Measurements from ENCODE around the gene SPIRE1.

Gene SPIRE1

GRCh38 chr18:12477606-12478005 is 180.3 kb downstream of the SPIRE1 start:
- Histone ChIP-seq H2AFZ (ENCODE audit: low read depth, low read length) (no peak overlapping the region), H3K36me3 (ENCODE audit: insufficient read depth, low read length) (peaks cover 36% of the 10 kb centered on the region), H3K9me3 (ENCODE audit: low read length) (no peaks in the 10 kb centered on the region), H3K4me3 (ENCODE audit: low read length) (no peak overlapping the region), H3K27me3 (ENCODE audit: insufficient read depth, low read length) (no peaks in the 10 kb centered on the region), H3K4me1 (ENCODE audit: insufficient read depth, low read length) (no peaks in the 10 kb centered on the region)

- Histone ChIP-seq H3K4me1 (ENCODE audit: insufficient read depth, low read length) (no peaks in the 10 kb centered on the region), H3K36me3 (ENCODE audit: insufficient read depth, low read length) (peaks cover 36% of the 10 kb centered on the region), H3K9me3 (ENCODE audit: low read length) (no peaks in the 10 kb centered on the region), H3K27me3 (ENCODE audit: insufficient read depth, low read length) (no peaks in the 10 kb centered on the region), H3K4me3 (ENCODE audit: low read length) (no peak overlapping the region), H2AFZ (ENCODE audit: low read depth, low read length) (no peak overlapping the region)
These were observed 181.0 kb downstream of the SPIRE1 start for GRCh38 chr18:12476955-12477354.

- Histone ChIP-seq H3K4me3 (ENCODE audit: low read length) (no peak overlapping the region), H3K4me1 (ENCODE audit: insufficient read depth, low read length) (no peaks in the 10 kb centered on the region), H3K36me3 (ENCODE audit: insufficient read depth, low read length) (peaks cover 37% of the 10 kb centered on the region), H3K27me3 (ENCODE audit: insufficient read depth, low read length) (no peaks in the 10 kb centered on the region), H2AFZ (ENCODE audit: low read depth, low read length) (no peak overlapping the region), H3K9me3 (ENCODE audit: low read length) (no peaks in the 10 kb centered on the region)
These were observed 183.0 kb downstream of the SPIRE1 start for GRCh38 chr18:12474876-12475275.

- no peaks in the 10 kb centered on the region for H3K4me1 ChIP-seq (ENCODE audit: insufficient read depth, low read length)
- H3K4me3 ChIP-seq (ENCODE audit: low read length), result no peak overlapping the region
- no peaks in the 10 kb centered on the region for H3K27me3 ChIP-seq (ENCODE audit: insufficient read depth, low read length)
- peaks cover 31% of the 10 kb centered on the region for H3K36me3 ChIP-seq (ENCODE audit: insufficient read depth, low read length)
- no peaks in the 10 kb centered on the region for H3K9me3 ChIP-seq (ENCODE audit: low read length)
- no peak overlapping the region for H2AFZ ChIP-seq (ENCODE audit: low read depth, low read length)
These were observed 183.8 kb downstream of the SPIRE1 start for GRCh38 chr18:12474146-12474545.

- Histone ChIP-seq H2AFZ (ENCODE audit: low read depth, low read length) (no peak overlapping the region), H3K4me3 (ENCODE audit: low read length) (no peak overlapping the region), H3K27me3 (ENCODE audit: insufficient read depth, low read length) (no peaks in the 10 kb centered on the region), H3K36me3 (ENCODE audit: insufficient read depth, low read length) (peaks cover 13% of the 10 kb centered on the region), H3K9me3 (ENCODE audit: low read length) (no peaks in the 10 kb centered on the region), H3K4me1 (ENCODE audit: insufficient read depth, low read length) (no peaks in the 10 kb centered on the region)
These were observed 187.4 kb downstream of the SPIRE1 start for GRCh38 chr18:12470382-12471075.

- Histone ChIP-seq H2AFZ (ENCODE audit: low read depth, low read length) (no peak overlapping the region), H3K27me3 (ENCODE audit: insufficient read depth, low read length) (no peaks in the 10 kb centered on the region), H3K4me1 (ENCODE audit: insufficient read depth, low read length) (no peaks in the 10 kb centered on the region), H3K4me3 (ENCODE audit: low read length) (no peak overlapping the region), H3K36me3 (ENCODE audit: insufficient read depth, low read length) (peaks cover 29% of the 10 kb centered on the region), H3K9me3 (ENCODE audit: low read length) (no peaks in the 10 kb centered on the region)
These were observed 189.5 kb downstream of the SPIRE1 start for GRCh38 chr18:12468445-12468844.

- peaks cover 53% of the 10 kb centered on the region for H3K36me3 ChIP-seq (ENCODE audit: insufficient read depth, low read length)
- no peak overlapping the region for H2AFZ ChIP-seq (ENCODE audit: low read depth, low read length)
- H3K4me3 ChIP-seq (ENCODE audit: low read length), result no peak overlapping the region
- no peaks in the 10 kb centered on the region for H3K9me3 ChIP-seq (ENCODE audit: low read length)
- H3K27me3 ChIP-seq (ENCODE audit: insufficient read depth, low read length), result no peaks in the 10 kb centered on the region
- peaks cover 7% of the 10 kb centered on the region for H3K4me1 ChIP-seq (ENCODE audit: insufficient read depth, low read length)
These were observed 193.2 kb downstream of the SPIRE1 start for GRCh38 chr18:12464731-12465130.

GRCh38 chr18:12463191-12463590 is 194.7 kb downstream of the SPIRE1 start:
- Histone ChIP-seq H3K4me3 (ENCODE audit: low read length) (no peak overlapping the region), H3K36me3 (ENCODE audit: insufficient read depth, low read length) (peaks cover 58% of the 10 kb centered on the region), H3K9me3 (ENCODE audit: low read length) (no peaks in the 10 kb centered on the region), H2AFZ (ENCODE audit: low read depth, low read length) (no peak overlapping the region), H3K4me1 (ENCODE audit: insufficient read depth, low read length) (peaks cover 22% of the 10 kb centered on the region), H3K27me3 (ENCODE audit: insufficient read depth, low read length) (no peaks in the 10 kb centered on the region)

GRCh38 chr18:12462242-12462641 is 195.7 kb downstream of the SPIRE1 start:
- Histone ChIP-seq H3K4me3 (ENCODE audit: low read length) (no peak overlapping the region), H3K9me3 (ENCODE audit: low read length) (no peaks in the 10 kb centered on the region), H3K27me3 (ENCODE audit: insufficient read depth, low read length) (no peaks in the 10 kb centered on the region), H2AFZ (ENCODE audit: low read depth, low read length) (no peak overlapping the region), H3K4me1 (ENCODE audit: insufficient read depth, low read length) (peaks cover 26% of the 10 kb centered on the region), H3K36me3 (ENCODE audit: insufficient read depth, low read length) (peaks cover 58% of the 10 kb centered on the region)

- no peak overlapping the region for H2AFZ ChIP-seq (ENCODE audit: low read depth, low read length)
- no peak overlapping the region for H3K4me3 ChIP-seq (ENCODE audit: low read length)
- no peaks in the 10 kb centered on the region for H3K27me3 ChIP-seq (ENCODE audit: insufficient read depth, low read length)
- no peaks in the 10 kb centered on the region for H3K9me3 ChIP-seq (ENCODE audit: low read length)
- H3K36me3 ChIP-seq (ENCODE audit: insufficient read depth, low read length), result peaks cover 58% of the 10 kb centered on the region
- H3K4me1 ChIP-seq (ENCODE audit: insufficient read depth, low read length), result peaks cover 35% of the 10 kb centered on the region
These were observed 196.6 kb downstream of the SPIRE1 start for GRCh38 chr18:12461326-12461725.

- Histone ChIP-seq H3K4me1 (ENCODE audit: insufficient read depth, low read length) (peaks cover 39% of the 10 kb centered on the region), H3K4me3 (ENCODE audit: low read length) (no peak overlapping the region), H2AFZ (ENCODE audit: low read depth, low read length) (no peak overlapping the region), H3K9me3 (ENCODE audit: low read length) (no peaks in the 10 kb centered on the region), H3K36me3 (ENCODE audit: insufficient read depth, low read length) (peaks cover 58% of the 10 kb centered on the region), H3K27me3 (ENCODE audit: insufficient read depth, low read length) (no peaks in the 10 kb centered on the region)
These were observed 197.0 kb downstream of the SPIRE1 start for GRCh38 chr18:12460874-12461273.

GRCh38 chr18:12458771-12459170 is 199.1 kb downstream of the SPIRE1 start:
- Histone ChIP-seq H3K4me1 (ENCODE audit: insufficient read depth, low read length) (peaks cover 55% of the 10 kb centered on the region), H3K36me3 (ENCODE audit: insufficient read depth, low read length) (peaks cover 47% of the 10 kb centered on the region), H3K4me3 (ENCODE audit: low read length) (no peak overlapping the region), H3K9me3 (ENCODE audit: low read length) (peaks cover 4% of the 10 kb centered on the region), H3K27me3 (ENCODE audit: insufficient read depth, low read length) (no peaks in the 10 kb centered on the region), H2AFZ (ENCODE audit: low read depth, low read length) (no peak overlapping the region)

GRCh38 chr18:12456441-12456840 is 201.5 kb downstream of the SPIRE1 start:
- Histone ChIP-seq H3K4me3 (ENCODE audit: low read length) (no peak overlapping the region), H3K4me1 (ENCODE audit: insufficient read depth, low read length) (peaks cover 55% of the 10 kb centered on the region), H3K27me3 (ENCODE audit: insufficient read depth, low read length) (no peaks in the 10 kb centered on the region), H3K36me3 (ENCODE audit: insufficient read depth, low read length) (peaks cover 43% of the 10 kb centered on the region), H3K9me3 (ENCODE audit: low read length) (peaks cover 5% of the 10 kb centered on the region), H2AFZ (ENCODE audit: low read depth, low read length) (no peak overlapping the region)

GRCh38 chr18:12455496-12455895 is 202.4 kb downstream of the SPIRE1 start:
- no peaks in the 10 kb centered on the region for H3K27me3 ChIP-seq (ENCODE audit: insufficient read depth, low read length)
- peaks cover 6% of the 10 kb centered on the region for H3K9me3 ChIP-seq (ENCODE audit: low read length)
- no peak overlapping the region for H3K4me3 ChIP-seq (ENCODE audit: low read length)
- peaks cover 46% of the 10 kb centered on the region for H3K36me3 ChIP-seq (ENCODE audit: insufficient read depth, low read length)
- peaks cover 51% of the 10 kb centered on the region for H3K4me1 ChIP-seq (ENCODE audit: insufficient read depth, low read length)
- no peak overlapping the region for H2AFZ ChIP-seq (ENCODE audit: low read depth, low read length)
